ENCODE data around the gene RSKR.

- no peak for TF ChIP-seq CEBPB (IDR thresholded peaks at IDR 0.05; ENCODE audit: low read depth)
- TF ChIP-seq POLR2AphosphoS5 (IDR thresholded peaks at IDR 0.05; ENCODE audit: low read depth, low read length), result peak; percentile 89
- TF ChIP-seq SP1 (IDR thresholded peaks at IDR 0.05; ENCODE audit: low read depth), result peak; percentile 60; the same call in 1 of the 2 replicates
- TF ChIP-seq CTCF (IDR thresholded peaks at IDR 0.05 in 2 of 3, conservative IDR thresholded peaks at IDR 0.05 in 1 of 3; ENCODE audit: borderline replicate concordance in 1 of 3, insufficient read depth in 1 of 3, low read depth in 2 of 3, low read length in 2 of 3), result no peak
- TF ChIP-seq ZNF274 (IDR thresholded peaks at IDR 0.05; ENCODE audit: low read depth, low read length), result no peak
- no peak for TF ChIP-seq TCF7L2 (IDR thresholded peaks at IDR 0.05; ENCODE audit: borderline replicate concordance, extremely low read depth, insufficient read depth, insufficient read length)
- TF ChIP-seq SRF (IDR thresholded peaks at IDR 0.05; ENCODE audit: low read depth), result no peak
- TF ChIP-seq EZH2phosphoT487 (IDR thresholded peaks at IDR 0.05; ENCODE audit: borderline replicate concordance), result no peak
- TF ChIP-seq EGR1 (IDR thresholded peaks at IDR 0.05; ENCODE audit: low read depth), result peak; percentile 70
- no peak for TF ChIP-seq EZH2 (IDR thresholded peaks at IDR 0.05)
- TF ChIP-seq POLR2A (IDR thresholded peaks at IDR 0.05; ENCODE audit: borderline replicate concordance, extremely low read depth, insufficient read depth, insufficient read length), result peak; percentile 55
- no peak for TF ChIP-seq FOSL1 (IDR thresholded peaks at IDR 0.05; ENCODE audit: low read depth)
Measured at GRCh38 chr17:28661635-28662526, 47.9 kb upstream of the RSKR start, which contains the start of the genes SDF2 and SUPT6H.

All from HCT116 (cell line).